Thyroid gland (tissue), 4 donors: ENCODE results near the gene GAREM1.

Experiments used
- CTCF ChIP-seq, 6 experiments: fragments of 200-600 bp in 3 of 6; fragments of 450-650 bp in 3 of 6; sonication (generic) in 3 of 6; IDR thresholded peaks; one replicate each; pipeline ENCODE4 v1.5.1; 2016 to 2019; ENCODE audit warnings: antibody characterized with exemption in 6 of 6, mild to moderate bottlenecking in 2 of 6, inconsistent platforms in 1 of 6, moderate library complexity in 1 of 6
- POLR2A ChIP-seq, 2 donors: fragments of 450-650 bp; IDR thresholded peaks; one replicate each; pipeline ENCODE4 v1.6.1; 2017; ENCODE audit warnings: antibody characterized with exemption in 2 of 2, mild to moderate bottlenecking in 2 of 2, moderate library complexity in 1 of 2

DNA sequence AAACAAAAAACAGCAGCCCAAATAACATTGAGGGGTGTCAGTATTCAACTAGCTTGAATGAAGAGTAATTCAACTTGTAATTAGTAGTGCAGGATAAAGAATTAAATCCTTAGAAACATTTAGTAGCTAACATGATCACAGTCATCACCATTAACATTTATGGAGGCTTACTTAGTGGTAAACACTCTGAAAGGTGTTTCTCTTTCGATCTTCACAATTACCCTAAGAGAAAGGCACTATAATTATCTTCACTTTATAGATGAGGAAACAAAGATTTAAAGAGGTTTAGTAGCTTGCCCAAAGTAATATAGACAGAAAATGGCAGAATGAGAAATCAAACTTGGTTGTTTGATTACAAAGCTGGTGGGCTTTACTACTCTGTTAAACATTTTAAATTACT, 81.5 kb downstream of the GAREM1 start:
- TF ChIP-seq CTCF (IDR thresholded peaks at IDR 0.05) (no peak), POLR2A (IDR thresholded peaks at IDR 0.05) (no peak)
